22Rv1 (cell line): ENCODE data around the gene TSPAN10.

Experiments
- ZFX ChIP-seq: fragments of 450-650 bp; IDR thresholded peaks from 2 replicates; pipeline ENCODE4 v1.6.1; 2017; ENCODE audit warnings: antibody characterized with exemption, borderline replicate concordance
- TF ChIP-seq, protein P1 (sequence below): fragments of 450-650 bp; IDR thresholded peaks from 2 replicates; pipeline ENCODE4 v1.5.1; 2017; ENCODE audit warnings: mild to moderate bottlenecking

- TF ChIP-seq, protein P1, sequence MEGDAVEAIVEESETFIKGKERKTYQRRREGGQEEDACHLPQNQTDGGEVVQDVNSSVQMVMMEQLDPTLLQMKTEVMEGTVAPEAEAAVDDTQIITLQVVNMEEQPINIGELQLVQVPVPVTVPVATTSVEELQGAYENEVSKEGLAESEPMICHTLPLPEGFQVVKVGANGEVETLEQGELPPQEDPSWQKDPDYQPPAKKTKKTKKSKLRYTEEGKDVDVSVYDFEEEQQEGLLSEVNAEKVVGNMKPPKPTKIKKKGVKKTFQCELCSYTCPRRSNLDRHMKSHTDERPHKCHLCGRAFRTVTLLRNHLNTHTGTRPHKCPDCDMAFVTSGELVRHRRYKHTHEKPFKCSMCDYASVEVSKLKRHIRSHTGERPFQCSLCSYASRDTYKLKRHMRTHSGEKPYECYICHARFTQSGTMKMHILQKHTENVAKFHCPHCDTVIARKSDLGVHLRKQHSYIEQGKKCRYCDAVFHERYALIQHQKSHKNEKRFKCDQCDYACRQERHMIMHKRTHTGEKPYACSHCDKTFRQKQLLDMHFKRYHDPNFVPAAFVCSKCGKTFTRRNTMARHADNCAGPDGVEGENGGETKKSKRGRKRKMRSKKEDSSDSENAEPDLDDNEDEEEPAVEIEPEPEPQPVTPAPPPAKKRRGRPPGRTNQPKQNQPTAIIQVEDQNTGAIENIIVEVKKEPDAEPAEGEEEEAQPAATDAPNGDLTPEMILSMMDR: no peak
- TF ChIP-seq ZFX: no peak
These were observed 35.5 kb downstream of the TSPAN10 start for GRCh38 chr17:81672504-81672903.
